Transverse colon (tissue), 4 donors: ENCODE data around the gene FOXO4.
"Not testable (repeated sequence)": the region's sequence is repeated elsewhere in the genome, so short reads cannot be mapped to it uniquely, and the experiment has no call there.

Experiments
- EP300 ChIP-seq: sonication (generic); formaldehyde crosslinking; IDR thresholded peaks from one replicate; pipeline ENCODE4 v1.6.1; 2017; ENCODE audit warnings: antibody characterized with exemption, low read depth
- POLR2A ChIP-seq: fragments of 450-650 bp; IDR thresholded peaks from one replicate; pipeline ENCODE4 v1.6.1; 2016; ENCODE audit warnings: antibody characterized with exemption, mild to moderate bottlenecking, moderate library complexity
- POLR2AphosphoS5 ChIP-seq, 3 donors: sonication (generic); formaldehyde crosslinking; IDR thresholded peaks; one replicate each; pipeline ENCODE4 v1.6.1; 2016; ENCODE audit warnings: antibody characterized with exemption in 3 of 3
- TF ChIP-seq, protein P1 (sequence below), 5 experiments: fragments of 200-600 bp in 3 of 5; fragments of 450-650 bp in 2 of 5; sonication (generic) in 3 of 5; IDR thresholded peaks; 1 replicate in 2 of 5; 2 replicates in 3 of 5; pipeline ENCODE4 v1.5.1; 2016 to 2017; ENCODE audit warnings: antibody characterized with exemption in 5 of 5, inconsistent platforms in 3 of 5, mild to moderate bottlenecking in 2 of 5, moderate library complexity in 1 of 5

DNA sequence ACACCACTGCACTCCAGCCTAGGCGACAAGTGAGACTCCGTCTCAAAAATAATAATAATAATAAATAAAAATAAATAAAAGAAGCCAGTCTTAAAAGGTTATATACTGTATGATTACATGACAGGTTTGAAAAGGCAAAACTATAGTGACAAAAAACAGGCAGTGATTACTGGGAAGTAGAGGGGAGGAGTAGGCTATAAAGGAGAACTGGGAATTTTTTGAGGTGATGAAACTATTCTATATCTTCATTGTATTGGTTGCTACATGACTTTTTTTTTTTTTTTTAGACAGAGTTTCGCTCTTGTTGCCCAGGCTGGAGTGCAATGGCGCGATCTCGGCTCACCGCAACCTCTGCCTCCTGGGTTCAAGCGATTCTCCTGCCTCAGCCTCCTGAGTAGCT is 47.8 kb upstream of the FOXO4 start:
- TF ChIP-seq, protein P1, sequence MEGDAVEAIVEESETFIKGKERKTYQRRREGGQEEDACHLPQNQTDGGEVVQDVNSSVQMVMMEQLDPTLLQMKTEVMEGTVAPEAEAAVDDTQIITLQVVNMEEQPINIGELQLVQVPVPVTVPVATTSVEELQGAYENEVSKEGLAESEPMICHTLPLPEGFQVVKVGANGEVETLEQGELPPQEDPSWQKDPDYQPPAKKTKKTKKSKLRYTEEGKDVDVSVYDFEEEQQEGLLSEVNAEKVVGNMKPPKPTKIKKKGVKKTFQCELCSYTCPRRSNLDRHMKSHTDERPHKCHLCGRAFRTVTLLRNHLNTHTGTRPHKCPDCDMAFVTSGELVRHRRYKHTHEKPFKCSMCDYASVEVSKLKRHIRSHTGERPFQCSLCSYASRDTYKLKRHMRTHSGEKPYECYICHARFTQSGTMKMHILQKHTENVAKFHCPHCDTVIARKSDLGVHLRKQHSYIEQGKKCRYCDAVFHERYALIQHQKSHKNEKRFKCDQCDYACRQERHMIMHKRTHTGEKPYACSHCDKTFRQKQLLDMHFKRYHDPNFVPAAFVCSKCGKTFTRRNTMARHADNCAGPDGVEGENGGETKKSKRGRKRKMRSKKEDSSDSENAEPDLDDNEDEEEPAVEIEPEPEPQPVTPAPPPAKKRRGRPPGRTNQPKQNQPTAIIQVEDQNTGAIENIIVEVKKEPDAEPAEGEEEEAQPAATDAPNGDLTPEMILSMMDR (IDR thresholded peaks at IDR 0.05) = not testable (repeated sequence)
- not testable (repeated sequence) for TF ChIP-seq POLR2A; EP300; POLR2AphosphoS5 (IDR thresholded peaks at IDR 0.05)
